Psoas muscle (tissue), 8 donors: Measurements from ENCODE around the gene URB1. TPM values are rescaled to one million over a fixed set of nuclear protein-coding genes. Genes with fewer than 3 reads are reported as not detected.

Experiments used
- ATAC-seq, 4 donors: fragments of 200-7000 bp; cut with Tn5 transposase; one replicate each; pipeline ENCODE4 v1.9.1; 2020; ENCODE audit warnings: moderate library complexity in 3 of 4, mild to moderate bottlenecking in 2 of 4
- DNase-seq, 2 donors: peaks; one replicate each; pipeline ENCODE4 v3.0.0-alpha.2; 2020
- H3K27ac ChIP-seq: fragments of 200-600 bp; one replicate; pipeline ENCODE4 v1.8.0; 2022
- H3K27me3 ChIP-seq, 3 donors: fragments of 200-600 bp in 1 of 3; one replicate each; pipeline versions ENCODE4 v1.6.1 to v1.8.0; 2013 to 2022; ENCODE audit warnings: low read length in 2 of 3, mild to moderate bottlenecking in 2 of 3, moderate library complexity in 1 of 3; ENCODE audit not compliant: insufficient read depth in 3 of 3
- H3K36me3 ChIP-seq, 2 donors: fragments of 200-600 bp in 1 of 2; one replicate each; pipeline versions ENCODE4 v1.6.1 to v1.8.0; 2013 to 2022; ENCODE audit warnings: low read depth in 1 of 2, mild to moderate bottlenecking in 1 of 2, moderate library complexity in 1 of 2; ENCODE audit not compliant: insufficient read depth in 1 of 2
- H3K4me1 ChIP-seq: fragments of 200-600 bp; one replicate; pipeline ENCODE4 v1.8.0; 2022
- H3K4me3 ChIP-seq: fragments of 200-600 bp; one replicate; pipeline ENCODE4 v1.8.0; 2022; ENCODE audit warnings: mild to moderate bottlenecking
- H3K9me3 ChIP-seq: fragments of 200-600 bp; one replicate; pipeline ENCODE4 v1.8.0; 2022
- CTCF ChIP-seq: fragments of 200-600 bp; IDR thresholded peaks from one replicate; pipeline ENCODE4 v1.8.0; 2022; ENCODE audit warnings: antibody characterized with exemption
- WGBS, 3 donors: extraction: QIAGEN DNeasy Blood & Tissue Kit; methylation state at CpG; one replicate each; pipeline versions ENCODE4 v1.1.6 to v1.1.7; 2013; 5-methylcytosine and 5-hydroxymethylcytosine counted together
- intact Hi-C, 2 donors: fragments of 100-400 bp; cut with DNase I; formaldehyde crosslinking; loops; one replicate each; pipeline versions ENCODE4 v1.11.0 to v1.14.2; 2022
- polyA plus RNA-seq, 3 donors: library from polyadenylated mRNA; stranded (reverse); fragments of 200-250 nt; gene quantifications; one replicate each; pipeline ENCODE4 v1.2.3, GENCODE V29; 2013
- total RNA-seq, 4 donors: library from RNA; stranded (reverse); fragmentation: NEBNext Ultra II Directional in 2 of 4; extraction: Animal tissue kit (Norgen Biotek cat#: 25700) in 2 of 4; gene quantifications; one replicate each; pipeline versions ENCODE4 v1.2.1 to v1.2.4, GENCODE V29; 2021 to 2023
- donor health status: healthy with polysubstance abuse.
- donor health status: DM: no; HTN: no; CAD: no; lungs with moderate emphysema.
- donor health status: Bipolar disorder and iron deficiency.
- donor health status: healthy.
- donor health status: DM: yes; HTN: yes; CAD: no.
- donor health status: DM: no; HTN: no; CAD: no.
- donor health status: DM: no; HTN: no; CAD: no.
- donor health status: DM: yes; HTN: yes; CAD: no.

The URB1 gene
- total and polyA plus RNA-seq, 7 donors, result 4.8 to 19.8 (median 12.9) TPM

GRCh38 chr21:32350981-32351380 is 41.8 kb downstream of the URB1 start:
- Histone ChIP-seq H3K4me3 (no peak overlapping the region), H3K36me3 (peaks cover 46 to 100% of the 10 kb centered on the region in 2 donors), H3K4me1 (no peaks in the 10 kb centered on the region), H3K27ac (no peak overlapping the region), H3K9me3 (no peaks in the 10 kb centered on the region), H3K27me3 (no peaks in the 10 kb centered on the region)
- intact Hi-C loops, result loop anchor here in 1 of 2 donors (10.0 kb wide), 2 partner anchors 394 to 656 kb away; no protein-coding TSS in a partner anchor
- no peak for DNase-seq
- ATAC-seq, result no peak
- no peak for TF ChIP-seq CTCF
- WGBS, 3 donors, result 89 to 93% (median 90%) methylated on average over 13 of the region's 13 CpGs

GRCh38 chr21:32350211-32350980 is 42.4 kb downstream of the URB1 start:
- Histone ChIP-seq H3K27me3 (no peaks in the 10 kb centered on the region), H3K36me3 (peaks cover 43 to 100% of the 10 kb centered on the region in 2 donors), H3K4me3 (no peak overlapping the region), H3K4me1 (no peaks in the 10 kb centered on the region), H3K9me3 (no peaks in the 10 kb centered on the region), H3K27ac (no peak overlapping the region)
- intact Hi-C loops, result loop anchor here in 1 of 2 donors (10.0 kb wide), 2 partner anchors 394 to 656 kb away; no protein-coding TSS in a partner anchor
- ATAC-seq (no peak), DNase-seq (no peak)
- WGBS, 3 donors, result 93 to 95% (median 94%) methylated on average over 16 of the region's 16 CpGs
- no peak for TF ChIP-seq CTCF

- Histone ChIP-seq H3K27ac (no peak overlapping the region), H3K36me3 (peaks cover 45 to 100% of the 10 kb centered on the region in 2 donors), H3K27me3 (no peaks in the 10 kb centered on the region), H3K4me3 (no peak overlapping the region), H3K9me3 (no peaks in the 10 kb centered on the region), H3K4me1 (no peaks in the 10 kb centered on the region)
- no peak for TF ChIP-seq CTCF
- intact Hi-C loops, result no loop called here
- DNase-seq (no peak), ATAC-seq (no peak)
- 90 to 91% (median 90%) methylated on average over 16 of the region's 16 CpGs for WGBS, 3 donors
Measured at GRCh38 chr21:32349333-32349944, 43.4 kb downstream of the URB1 start.

- H3K36me3 ChIP-seq, result peaks cover 44 to 100% of the 10 kb centered on the region in 2 donors
- WGBS, 3 donors, result 88 to 93% (median 91%) methylated on average over 9 of the region's 9 CpGs
Measured at GRCh38 chr21:32348604-32349332, 44.0 kb downstream of the URB1 start.

More at GRCh38 chr21:32348604-32349332, 44.0 kb downstream of the URB1 start:
- TF ChIP-seq CTCF, result no peak
- Histone ChIP-seq H3K4me3 (no peak overlapping the region), H3K4me1 (no peaks in the 10 kb centered on the region), H3K27ac (no peak overlapping the region), H3K9me3 (no peaks in the 10 kb centered on the region), H3K27me3 (no peaks in the 10 kb centered on the region)
- intact Hi-C loops, result no loop called here
- no peak for ATAC-seq
- no peak for DNase-seq
